Esophagus squamous epithelium (tissue), 5 donors: ENCODE measurements around the gene EPHA3. TPM values are rescaled to one million over a fixed set of nuclear protein-coding genes. Genes with fewer than 3 reads are reported as not detected.

Experiments
- DNase-seq: peaks from one replicate; lab custom pipeline; 2025; lab: John Stamatoyannopoulos, UW
- H3K27ac ChIP-seq, 4 donors: fragments of 200-600 bp; sonication (generic); one replicate each; pipeline ENCODE4 v1.5.1; 2016 to 2019; ENCODE audit warnings: mild to moderate bottlenecking in 1 of 4
- H3K27me3 ChIP-seq, 4 donors: fragments of 200-600 bp; sonication (generic); 1 replicate in 3 of 4; 2 replicates in 1 of 4; pipeline versions ENCODE4 v1.5.1 to v1.6.0; 2017 to 2021; ENCODE audit warnings: antibody characterized with exemption in 1 of 4
- H3K36me3 ChIP-seq, 3 donors: fragments of 200-600 bp; sonication (generic); one replicate each; pipeline ENCODE4 v1.5.1; 2016 to 2019
- H3K4me1 ChIP-seq, 3 donors: fragments of 200-600 bp; sonication (generic); one replicate each; pipeline ENCODE4 v1.5.1; 2017 to 2019
- H3K4me3 ChIP-seq, 4 donors: fragments of 200-600 bp; sonication (generic); 1 replicate in 3 of 4; 2 replicates in 1 of 4; pipeline ENCODE4 v1.5.1; 2016 to 2019; ENCODE audit warnings: mild to moderate bottlenecking in 2 of 4, moderate library complexity in 1 of 4
- H3K9me3 ChIP-seq, 3 donors: fragments of 200-600 bp; sonication (generic); one replicate each; pipeline ENCODE4 v1.5.1; 2016 to 2019
- POLR2A ChIP-seq, 4 donors: fragments of 450-650 bp; IDR thresholded peaks; one replicate each; pipeline ENCODE4 v1.6.1; 2017; ENCODE audit warnings: antibody characterized with exemption in 4 of 4, mild to moderate bottlenecking in 4 of 4, moderate library complexity in 3 of 4
- WGBS, 2 donors: methylation state at CpG; one replicate each; pipeline ENCODE4 v1.1.5; 2018; 5-methylcytosine and 5-hydroxymethylcytosine counted together
- intact Hi-C: fragments of 100-400 bp; cut with DNase I; formaldehyde crosslinking; loops from one replicate; pipeline ENCODE4 v1.15.0; 2022
- total RNA-seq, 4 donors: library from RNA; depleted of rRNA; stranded (reverse); fragments of >200 nt; gene quantifications; one replicate each; pipeline ENCODE4 v1.1.0, GENCODE V29; 2016
- TF ChIP-seq, protein P1 (sequence below), 6 experiments: fragments of 450-650 bp in 4 of 6; fragments of 200-600 bp in 2 of 6; sonication (generic) in 2 of 6; IDR thresholded peaks; one replicate each; pipeline ENCODE4 v1.5.1; 2016 to 2019; ENCODE audit warnings: antibody characterized with exemption in 6 of 6, mild to moderate bottlenecking in 4 of 6, moderate library complexity in 4 of 6
- donor health status: DM: yes; HTN: yes; CAD: no.

Gene EPHA3
- total RNA-seq, 4 donors from 2014 or later, result 0.38 to 3.6 (median 1.4) TPM

DNA sequence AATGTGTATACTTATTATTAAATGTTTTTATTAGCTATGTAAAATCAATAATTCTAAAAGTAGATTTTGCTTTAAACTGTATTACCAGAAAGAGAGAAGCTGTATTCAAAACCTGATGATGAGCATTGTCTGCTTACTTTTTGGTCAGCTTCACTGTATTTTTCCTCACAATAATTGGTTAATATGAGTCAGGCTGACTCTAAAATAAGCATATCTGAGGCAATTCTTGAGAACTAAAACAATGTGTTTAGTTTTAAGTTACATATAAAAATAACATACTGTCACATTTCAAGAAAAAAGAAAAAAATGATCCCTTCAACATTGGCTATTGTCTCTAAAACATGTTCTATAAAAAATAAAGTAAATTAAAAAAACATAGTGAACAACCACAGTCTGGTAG, 66.1 kb downstream of the EPHA3 start:
- H3K27ac ChIP-seq, result no peak overlapping the region
- intact Hi-C loops, result no loop called here
- no peaks in the 10 kb centered on the region for H3K9me3 ChIP-seq
- no peak overlapping the region for H3K4me3 ChIP-seq
- no peaks in the 10 kb centered on the region for H3K4me1 ChIP-seq
- TF ChIP-seq, protein P1, sequence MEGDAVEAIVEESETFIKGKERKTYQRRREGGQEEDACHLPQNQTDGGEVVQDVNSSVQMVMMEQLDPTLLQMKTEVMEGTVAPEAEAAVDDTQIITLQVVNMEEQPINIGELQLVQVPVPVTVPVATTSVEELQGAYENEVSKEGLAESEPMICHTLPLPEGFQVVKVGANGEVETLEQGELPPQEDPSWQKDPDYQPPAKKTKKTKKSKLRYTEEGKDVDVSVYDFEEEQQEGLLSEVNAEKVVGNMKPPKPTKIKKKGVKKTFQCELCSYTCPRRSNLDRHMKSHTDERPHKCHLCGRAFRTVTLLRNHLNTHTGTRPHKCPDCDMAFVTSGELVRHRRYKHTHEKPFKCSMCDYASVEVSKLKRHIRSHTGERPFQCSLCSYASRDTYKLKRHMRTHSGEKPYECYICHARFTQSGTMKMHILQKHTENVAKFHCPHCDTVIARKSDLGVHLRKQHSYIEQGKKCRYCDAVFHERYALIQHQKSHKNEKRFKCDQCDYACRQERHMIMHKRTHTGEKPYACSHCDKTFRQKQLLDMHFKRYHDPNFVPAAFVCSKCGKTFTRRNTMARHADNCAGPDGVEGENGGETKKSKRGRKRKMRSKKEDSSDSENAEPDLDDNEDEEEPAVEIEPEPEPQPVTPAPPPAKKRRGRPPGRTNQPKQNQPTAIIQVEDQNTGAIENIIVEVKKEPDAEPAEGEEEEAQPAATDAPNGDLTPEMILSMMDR (IDR thresholded peaks at IDR 0.05), result no peak
- TF ChIP-seq POLR2A (IDR thresholded peaks at IDR 0.05), result no peak
- H3K27me3 ChIP-seq, result no peaks in the 10 kb centered on the region
- no peaks in the 10 kb centered on the region for H3K36me3 ChIP-seq
- DNase-seq, result no peak

DNA sequence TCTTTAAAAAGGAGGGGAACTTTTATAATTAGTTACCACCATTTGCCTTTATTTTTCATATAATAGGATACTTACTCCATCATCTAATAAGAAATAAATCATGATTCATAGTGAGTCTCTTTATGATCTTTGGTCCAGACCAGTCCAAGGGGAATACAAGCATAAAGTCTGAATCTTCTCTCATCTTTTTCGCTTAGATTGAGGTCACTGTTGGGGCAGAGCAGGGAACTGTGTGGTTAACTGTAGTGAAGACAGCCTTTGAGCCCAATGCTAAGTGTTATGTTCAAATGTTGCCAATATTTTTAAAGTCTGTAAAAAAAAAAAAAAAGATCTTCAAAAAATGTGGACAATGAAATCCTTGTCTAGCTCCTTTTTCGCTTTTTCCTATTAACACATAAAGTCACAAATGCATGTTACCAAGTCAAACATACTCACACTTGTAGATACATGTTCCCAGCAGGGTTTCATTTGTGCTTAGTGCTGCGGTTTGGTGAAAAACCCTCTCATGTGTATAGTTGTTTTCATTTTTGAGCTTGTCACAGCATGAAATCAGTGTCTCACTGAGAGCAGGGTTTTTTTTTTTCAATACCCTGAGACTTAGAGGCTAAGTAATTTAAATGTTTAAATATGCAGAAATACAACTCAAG, 72.1 kb downstream of the EPHA3 start:
- Histone ChIP-seq H3K9me3 (no peaks in the 10 kb centered on the region), H3K36me3 (no peaks in the 10 kb centered on the region), H3K4me3 (no peak overlapping the region), H3K27me3 (no peaks in the 10 kb centered on the region), H3K4me1 (peaks cover 0 to 22% (median 0%) of the 10 kb centered on the region in 3 donors), H3K27ac (peak overlapping the region in 2 of 4 donors; percentile 56 to 58)
- intact Hi-C loops, result no loop called here
- WGBS, 2 donors, result 32 to 42% methylated on average over 3 of the region's 3 CpGs
- no peak for DNase-seq
- TF ChIP-seq, protein P1 (IDR thresholded peaks at IDR 0.05), result no peak
- no peak for TF ChIP-seq POLR2A (IDR thresholded peaks at IDR 0.05)

DNA sequence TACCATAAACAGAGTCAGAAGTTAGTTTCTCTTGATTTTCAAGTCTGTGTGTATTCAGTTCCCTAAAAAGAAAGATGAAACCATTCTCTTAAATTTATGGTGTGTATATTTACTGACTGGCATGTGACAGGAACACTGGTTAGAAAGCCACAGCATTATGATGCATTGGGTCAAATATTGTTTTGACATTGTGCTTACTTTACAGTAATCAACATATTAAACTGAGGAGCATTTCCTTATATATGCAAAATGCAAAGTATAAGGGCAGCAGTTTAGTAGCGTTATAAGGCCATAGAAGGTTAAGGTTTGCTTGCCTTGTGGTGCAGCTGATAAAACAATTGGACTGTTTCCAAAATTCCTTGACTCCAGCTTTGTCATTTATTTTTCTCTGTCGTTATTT, 72.9 kb downstream of the EPHA3 start:
- DNase-seq, result no peak
- TF ChIP-seq POLR2A (IDR thresholded peaks at IDR 0.05), result no peak
- TF ChIP-seq, protein P1 (IDR thresholded peaks at IDR 0.05), result no peak
- 10 to 12% methylated on average over 2 of the region's 2 CpGs for WGBS, 2 donors

DNA sequence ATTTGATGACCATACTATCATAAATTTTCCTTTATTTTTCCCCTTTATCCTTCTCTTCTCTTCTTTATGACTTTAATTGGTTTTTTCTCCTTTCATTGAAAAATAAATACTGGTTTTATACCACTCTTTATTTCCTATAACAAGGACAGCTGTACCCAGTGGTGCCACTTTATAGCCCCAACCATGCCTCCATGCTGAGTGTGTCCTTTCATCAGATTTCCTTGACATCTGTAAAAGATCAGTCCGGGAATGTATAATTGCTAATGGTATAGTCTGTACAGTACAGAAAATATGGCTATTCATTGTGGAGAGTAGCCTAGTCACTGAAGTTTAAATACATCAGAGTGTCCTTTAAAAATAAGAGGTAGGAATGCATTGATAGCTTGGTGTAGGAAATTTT, 74.6 kb downstream of the EPHA3 start:
- Histone ChIP-seq H3K9me3 (no peaks in the 10 kb centered on the region), H3K27ac (no peak overlapping the region), H3K4me1 (peaks cover 0 to 22% (median 0%) of the 10 kb centered on the region in 3 donors), H3K27me3 (no peaks in the 10 kb centered on the region), H3K4me3 (no peak overlapping the region), H3K36me3 (no peaks in the 10 kb centered on the region)
- WGBS, 2 donors, result 89 to 90% methylated on average over 1 of the region's 1 CpG
- DNase-seq, result no peak
- TF ChIP-seq, protein P1 (IDR thresholded peaks at IDR 0.05), result no peak
- no peak for TF ChIP-seq POLR2A (IDR thresholded peaks at IDR 0.05)
- intact Hi-C loops, result no loop called here

More for the DNA sequence above, 72.9 kb downstream of the EPHA3 start:
- Histone ChIP-seq H3K27ac (peak overlapping the region in 2 of 4 donors; percentile 56 to 58), H3K4me3 (no peak overlapping the region), H3K4me1 (peaks cover 0 to 22% (median 0%) of the 10 kb centered on the region in 3 donors), H3K36me3 (no peaks in the 10 kb centered on the region), H3K9me3 (no peaks in the 10 kb centered on the region), H3K27me3 (no peaks in the 10 kb centered on the region)
- intact Hi-C loops, result no loop called here

DNA sequence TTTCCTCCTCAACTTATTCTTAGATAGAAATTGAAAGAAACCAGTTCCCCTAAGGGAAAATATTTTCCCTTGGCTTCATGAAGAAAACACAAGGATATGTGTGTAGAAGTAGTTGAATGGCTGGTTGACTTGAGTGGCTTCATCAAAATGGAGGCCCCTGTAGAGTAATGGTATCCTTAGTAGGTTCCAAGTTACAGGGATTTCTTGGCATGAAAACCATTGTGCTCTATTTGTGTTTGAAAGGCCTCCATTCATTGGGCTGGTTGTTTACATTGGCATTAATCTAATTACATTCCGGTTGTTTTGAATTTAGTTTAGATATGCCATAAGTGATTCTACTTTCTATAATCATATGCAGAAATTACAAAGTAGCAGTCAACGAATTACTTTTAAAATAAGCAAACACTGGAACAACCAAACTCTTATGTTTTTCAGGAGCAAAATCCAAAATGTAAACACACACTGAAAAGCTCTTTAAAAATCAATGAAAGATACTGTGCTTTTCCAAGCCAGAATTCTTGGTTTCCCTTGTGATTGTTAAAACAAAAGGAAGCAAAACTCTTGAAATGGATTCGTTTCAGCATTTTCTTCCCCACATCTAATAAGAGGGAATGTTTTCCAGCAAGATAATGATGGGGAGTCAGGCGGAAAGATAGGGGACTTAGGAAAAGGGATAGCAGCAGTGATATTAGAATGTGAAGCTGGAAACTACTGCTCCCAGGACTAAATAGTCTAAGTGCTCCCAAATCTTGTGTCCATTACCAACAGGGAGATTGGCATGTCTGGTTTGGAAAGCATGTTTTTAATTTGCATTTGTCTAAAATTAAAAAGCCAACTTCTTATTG, 77.0 kb downstream of the EPHA3 start:
- intact Hi-C loops, result no loop called here
- no peaks in the 10 kb centered on the region for H3K9me3 ChIP-seq
- 32 to 50% methylated on average over 4 of the region's 4 CpGs for WGBS, 2 donors
- no peaks in the 10 kb centered on the region for H3K36me3 ChIP-seq
- H3K27ac ChIP-seq, result no peak overlapping the region
- no peaks in the 10 kb centered on the region for H3K27me3 ChIP-seq
- TF ChIP-seq, protein P1 (IDR thresholded peaks at IDR 0.05), result no peak
- TF ChIP-seq POLR2A (IDR thresholded peaks at IDR 0.05), result no peak
- H3K4me1 ChIP-seq, result peaks cover 0 to 15% (median 0%) of the 10 kb centered on the region in 3 donors
- no peak for DNase-seq
- no peak overlapping the region for H3K4me3 ChIP-seq
